RWPE1 (cell line): ENCODE results near the gene HK1.
A peak's percentile ranks its signal among the peaks of the same experiment; 100 is the strongest.

Experiments used
- CTCF ChIA-PET: fragments of 350-600 bp; sonication (Branson Sonifier 250); formaldehyde crosslinking; extraction: SDS; loops from one replicate; lab custom pipeline; 2021; lab: Yijun Ruan, JAX
- POLR2A ChIA-PET: fragments of 400-600 bp; formaldehyde crosslinking; extraction: SDS; loops from one replicate; lab custom pipeline; 2020; ENCODE audit warnings: antibody characterized with exemption; ENCODE audit not compliant: low non-redundant PET; lab: Yijun Ruan, JAX
- DNase-seq: peaks from one replicate; pipeline ENCODE4 v3.0.0; 2012; ENCODE audit warnings: low spot score
- H3K27ac ChIP-seq: fragments of 450-650 bp; 2 replicates; pipeline ENCODE4 v1.5.1; 2017
- TF ChIP-seq, protein P1 (sequence below): fragments of 450-650 bp; conservative IDR thresholded peaks from 2 replicates; pipeline ENCODE4 v1.5.1; 2017; ENCODE audit warnings: low read depth, mild to moderate bottlenecking

The HK1 gene

DNA sequence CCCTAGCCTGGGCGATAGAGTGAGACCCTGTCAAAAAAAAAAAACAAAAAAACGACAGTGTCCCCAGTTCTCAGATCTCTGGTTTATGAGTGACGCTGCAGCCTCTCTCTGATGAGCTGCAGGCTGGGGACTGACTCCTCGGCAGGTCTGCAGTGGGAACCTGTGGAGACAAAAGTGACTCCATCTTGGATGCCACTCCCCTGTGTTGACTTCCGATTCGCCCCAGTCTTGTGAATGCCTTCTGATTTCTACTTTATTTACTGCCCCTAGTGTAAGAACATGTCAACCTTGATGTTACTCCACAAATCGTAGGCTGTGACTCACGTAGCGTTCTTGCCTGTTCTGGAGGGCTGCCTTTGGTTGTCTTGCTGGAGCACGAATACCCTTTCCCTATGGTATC lies 132.2 kb downstream of the HK1 start:
- DNase-seq, result no peak
- ChIA-PET CTCF (interaction anchor here (0.5 to 1.5 kb wide), 3 partner anchors 39 to 295 kb away, joined by 3 to 8 read pairs (median 5); no protein-coding TSS in a partner anchor), POLR2A (no interaction called here)
- TF ChIP-seq, protein P1, sequence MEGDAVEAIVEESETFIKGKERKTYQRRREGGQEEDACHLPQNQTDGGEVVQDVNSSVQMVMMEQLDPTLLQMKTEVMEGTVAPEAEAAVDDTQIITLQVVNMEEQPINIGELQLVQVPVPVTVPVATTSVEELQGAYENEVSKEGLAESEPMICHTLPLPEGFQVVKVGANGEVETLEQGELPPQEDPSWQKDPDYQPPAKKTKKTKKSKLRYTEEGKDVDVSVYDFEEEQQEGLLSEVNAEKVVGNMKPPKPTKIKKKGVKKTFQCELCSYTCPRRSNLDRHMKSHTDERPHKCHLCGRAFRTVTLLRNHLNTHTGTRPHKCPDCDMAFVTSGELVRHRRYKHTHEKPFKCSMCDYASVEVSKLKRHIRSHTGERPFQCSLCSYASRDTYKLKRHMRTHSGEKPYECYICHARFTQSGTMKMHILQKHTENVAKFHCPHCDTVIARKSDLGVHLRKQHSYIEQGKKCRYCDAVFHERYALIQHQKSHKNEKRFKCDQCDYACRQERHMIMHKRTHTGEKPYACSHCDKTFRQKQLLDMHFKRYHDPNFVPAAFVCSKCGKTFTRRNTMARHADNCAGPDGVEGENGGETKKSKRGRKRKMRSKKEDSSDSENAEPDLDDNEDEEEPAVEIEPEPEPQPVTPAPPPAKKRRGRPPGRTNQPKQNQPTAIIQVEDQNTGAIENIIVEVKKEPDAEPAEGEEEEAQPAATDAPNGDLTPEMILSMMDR, result no peak
- no peak overlapping the region for H3K27ac ChIP-seq

DNA sequence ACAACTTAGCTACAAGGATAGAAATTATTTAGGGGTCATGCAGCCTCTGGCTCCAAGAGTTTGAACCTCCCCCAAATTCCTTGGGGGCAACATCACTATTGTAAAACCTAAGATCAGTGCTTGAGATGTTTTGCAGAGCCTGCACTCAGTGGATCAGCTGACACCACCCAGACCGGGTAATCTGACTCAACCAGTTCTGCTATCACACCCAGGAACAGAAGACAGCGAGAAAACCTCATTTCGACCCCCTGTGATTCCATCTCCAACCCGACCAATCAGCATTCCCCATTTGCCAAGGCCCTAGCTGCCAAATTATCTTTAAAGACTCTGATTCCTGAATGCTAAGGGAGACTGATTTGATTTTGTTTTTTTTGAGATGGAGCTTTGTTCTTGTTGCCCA lies 133.2 kb downstream of the HK1 start:
- ChIA-PET CTCF (interaction anchor here (0.6 to 1.5 kb wide), 4 partner anchors 38 to 246 kb away, joined by 3 to 8 read pairs (median 3); no protein-coding TSS in a partner anchor), POLR2A (interaction anchor here (0.6 kb wide), 1 partner anchor 1233 kb away, joined by 3 read pairs; no protein-coding TSS in a partner anchor)
- H3K27ac ChIP-seq, result no peak overlapping the region

GRCh38 chr10:69412232-69412790 lies 134.0 kb downstream of the HK1 start:
- H3K27ac ChIP-seq, result no peak overlapping the region
- POLR2A ChIA-PET, result no interaction called here
- DNase-seq, result no peak
- TF ChIP-seq, protein P1, result no peak
- CTCF ChIA-PET, result interaction anchor here (0.7 to 1.2 kb wide), 2 partner anchors 95 to 264 kb away, joined by 3 read pairs; no protein-coding TSS in a partner anchor

More for the DNA sequence above, 133.2 kb downstream of the HK1 start:
- TF ChIP-seq, protein P1, result no peak
- DNase-seq, result no peak

DNA sequence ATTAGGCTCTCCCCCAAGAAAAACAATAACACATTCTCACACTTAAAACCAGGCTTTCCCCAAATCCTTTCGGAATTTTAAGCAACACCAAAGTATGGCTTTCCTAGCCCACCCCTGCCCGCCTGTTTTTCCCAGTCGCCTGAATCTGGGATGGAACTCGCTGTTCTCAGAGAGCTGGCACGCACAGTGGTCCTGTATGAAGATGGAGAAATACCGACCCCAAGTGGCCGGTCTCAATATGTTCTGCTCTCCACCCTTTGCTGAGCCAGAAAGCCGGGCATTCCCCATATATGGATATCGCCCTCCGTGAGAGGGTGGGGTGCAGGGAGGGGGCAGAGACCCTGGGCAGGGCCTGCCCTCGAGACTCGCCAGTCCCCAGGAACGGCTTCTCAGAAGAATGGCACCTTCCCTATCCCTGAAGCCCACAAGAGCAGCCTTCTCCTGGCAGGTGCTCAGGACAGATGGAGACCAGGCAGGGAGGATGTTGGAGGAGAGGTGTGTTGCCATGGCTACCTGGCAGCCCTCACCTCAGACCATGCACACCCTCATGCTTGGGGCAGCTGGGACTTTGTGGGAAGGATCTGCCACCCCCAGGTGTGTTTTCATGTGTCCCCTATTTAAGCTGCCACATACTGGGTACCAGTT lies 135.0 kb downstream of the HK1 start:
- no peak overlapping the region for H3K27ac ChIP-seq
- POLR2A ChIA-PET, result no interaction called here
- CTCF ChIA-PET, result interaction anchor here (0.6 to 0.7 kb wide), 2 partner anchors 176 to 265 kb away, joined by 3 to 4 read pairs; no protein-coding TSS in a partner anchor
- DNase-seq, result peak; percentile 48
- TF ChIP-seq, protein P1, result peak; percentile 58

DNA sequence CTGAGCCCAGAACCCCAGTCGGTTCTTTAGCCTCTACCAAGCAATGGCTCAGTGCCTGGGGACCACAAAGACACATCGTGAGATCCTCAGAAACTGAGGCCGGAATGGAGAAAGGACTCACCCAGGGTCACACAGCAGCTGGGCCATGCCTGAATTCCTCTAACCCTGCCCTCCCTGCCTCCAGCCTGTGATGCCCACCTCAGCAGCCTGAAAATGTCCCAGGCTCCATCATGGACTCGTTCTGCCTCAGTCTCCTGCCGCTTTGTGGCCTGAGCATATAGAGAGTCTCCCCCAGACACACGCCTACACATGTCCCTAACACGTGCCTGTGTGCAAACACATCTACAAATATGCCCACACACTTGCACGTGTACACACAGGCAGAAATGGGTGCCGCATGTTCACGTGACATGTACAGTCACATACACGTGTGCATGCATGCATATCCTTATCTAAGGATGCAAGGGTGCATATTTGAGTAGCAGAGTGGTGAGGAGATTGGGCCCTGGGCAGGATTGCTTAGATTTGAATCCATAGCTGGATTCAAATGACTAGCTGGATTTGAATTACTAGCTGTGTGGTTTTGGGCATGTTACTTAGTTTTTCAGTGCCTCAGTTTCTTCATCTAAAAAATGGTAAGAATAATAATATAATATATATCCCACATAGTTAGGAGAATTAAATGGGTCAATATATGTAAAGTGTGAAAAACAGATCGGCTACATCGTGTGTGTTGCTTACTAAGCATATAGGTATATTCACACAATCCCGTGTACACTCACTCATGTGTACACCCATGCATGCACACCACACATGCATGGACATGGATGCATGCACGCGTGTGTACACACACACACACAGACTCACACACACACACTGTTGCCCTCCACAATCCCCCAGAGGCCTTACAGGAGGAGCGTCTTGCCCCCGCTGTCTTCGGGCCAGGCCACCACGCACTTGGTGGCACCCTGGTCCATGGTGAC lies 136.0 kb downstream of the HK1 start:
- ChIA-PET CTCF (interaction anchor here (0.7 kb wide), 1 partner anchor 51 kb away, joined by 3 read pairs; no protein-coding TSS in a partner anchor), POLR2A (no interaction called here)
- TF ChIP-seq, protein P1, result no peak
- DNase-seq, result no peak
- no peak overlapping the region for H3K27ac ChIP-seq

DNA sequence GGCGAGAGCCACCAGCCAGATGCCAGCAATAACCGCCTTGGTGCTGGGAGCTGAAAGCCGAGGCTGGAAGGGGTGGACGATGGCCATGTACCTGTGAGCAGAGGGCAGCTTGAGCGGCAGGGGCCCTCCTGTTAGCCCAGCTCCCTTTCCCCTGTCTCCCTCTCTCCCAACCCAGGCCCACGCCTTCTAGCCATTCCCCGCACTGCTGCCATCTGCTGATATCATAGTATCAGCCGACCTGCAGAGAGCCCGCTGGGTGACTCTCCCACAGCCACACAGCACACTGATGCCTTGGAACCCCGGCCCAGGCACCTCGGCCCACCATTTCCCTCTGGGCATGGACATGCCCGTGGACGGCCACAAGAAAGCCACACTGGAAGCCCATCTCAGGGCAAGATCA lies 136.8 kb downstream of the HK1 start:
- DNase-seq, result no peak
- TF ChIP-seq, protein P1, result no peak
- CTCF ChIA-PET, result no interaction called here
- no peak overlapping the region for H3K27ac ChIP-seq
- POLR2A ChIA-PET, result no interaction called here
